Upper lobe of left lung (tissue), 4 donors: ENCODE measurements around the gene MTFMT.

Source experiments
- CTCF ChIP-seq, 6 experiments: fragments of 450-650 bp in 4 of 6; fragments of 200-600 bp in 2 of 6; sonication (generic) in 2 of 6; IDR thresholded peaks; one replicate each; pipeline ENCODE4 v1.5.1; 2016 to 2019; ENCODE audit warnings: antibody characterized with exemption in 6 of 6
- POLR2A ChIP-seq, 4 donors: fragments of 450-650 bp; IDR thresholded peaks; one replicate each; pipeline ENCODE4 v1.5.1; 2016 to 2017; ENCODE audit warnings: antibody characterized with exemption in 4 of 4, mild to moderate bottlenecking in 2 of 4
- POLR2AphosphoS5 ChIP-seq, 2 donors: sonication (generic); formaldehyde crosslinking; IDR thresholded peaks; one replicate each; pipeline ENCODE4 v1.5.1; 2017; ENCODE audit warnings: antibody characterized with exemption in 2 of 2

GRCh38 chr15:65041787-65042186 lies 12.3 kb upstream of the MTFMT start:
- TF ChIP-seq POLR2AphosphoS5 (IDR thresholded peaks at IDR 0.05) (no peak), CTCF (IDR thresholded peaks at IDR 0.05) (no peak), POLR2A (IDR thresholded peaks at IDR 0.05) (no peak)
